ENCODE measurements around the gene JMJD6. TPM values are rescaled to one million over a fixed set of nuclear protein-coding genes. Genes with fewer than 3 reads are reported as not detected.
"Not testable (repeated sequence)": the region's sequence is repeated elsewhere in the genome, so short reads cannot be mapped to it uniquely, and the experiment has no call there.

Gene JMJD6
- total and polyA plus RNA-seq, 5 experiments from 2014 or later, result 10.2 to 37.8 (median 34.2) TPM

GRCh38 chr17:76702941-76703637 is 23.3 kb downstream of the JMJD6 start:
- DNase-seq (no peak), ATAC-seq (no peak)
- POLR2A ChIA-PET, result interaction anchor here (1.0 kb wide), 1 partner anchor 35 kb away, joined by 3 read pairs; the partner anchor contains the start of gene MFSD11
- Mint-ChIP-seq H3K4me1 (peaks cover 0 to 4% (median 0%) of the 10 kb centered on the region in 4 donors), H3K36me3 (no peaks in the 10 kb centered on the region), H3K27me3 (no peaks in the 10 kb centered on the region), H3K4me3 (no peak overlapping the region), H3K9me3 (no peaks in the 10 kb centered on the region), H3K27ac (peak overlapping the region in 2 of 10 donors; percentile 44 to 62)

- POLR2A ChIA-PET, result interaction anchor here (0.6 kb wide), 1 partner anchor 146 kb away, joined by 3 read pairs; no protein-coding TSS in a partner anchor
- Mint-ChIP-seq H3K4me3 (no peak overlapping the region), H3K27ac (peak overlapping the region in 2 of 10 donors; percentile 6 to 25), H3K27me3 (no peaks in the 10 kb centered on the region), H3K36me3 (no peaks in the 10 kb centered on the region), H3K9me3 (no peaks in the 10 kb centered on the region), H3K4me1 (peaks cover 0 to 4% (median 0%) of the 10 kb centered on the region in 4 donors)
- DNase-seq (peak in 1 of 10 donors; percentile 14), ATAC-seq (no peak)
Measured at GRCh38 chr17:76702076-76702475, 24.3 kb downstream of the JMJD6 start.

DNA sequence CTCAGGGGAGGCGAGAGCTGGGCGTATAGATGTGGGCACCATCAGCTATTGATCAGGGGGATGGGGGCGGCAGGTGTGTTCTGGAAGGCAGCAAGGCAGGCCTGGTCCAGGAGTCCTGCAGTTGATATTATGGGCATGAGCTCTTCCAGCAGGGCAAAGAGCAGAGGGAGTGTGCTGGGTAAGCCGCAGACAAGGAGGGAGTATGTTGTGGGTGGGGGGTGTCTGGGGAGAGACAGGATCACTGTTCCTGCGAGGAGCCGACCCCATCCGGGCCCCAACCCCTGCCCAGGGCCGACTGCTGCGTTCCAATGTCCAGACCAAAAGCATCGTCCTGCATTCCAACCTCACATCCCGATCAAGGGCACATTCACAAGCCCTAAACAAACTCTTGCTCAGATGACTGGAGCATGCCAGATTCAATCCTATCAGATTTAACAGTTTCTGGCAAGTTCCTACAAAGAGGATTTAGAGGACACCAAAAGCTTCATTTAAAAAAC is 24.9 kb downstream of the JMJD6 start:
- POLR2A ChIA-PET, result interaction anchor here (0.6 kb wide), 1 partner anchor 145 kb away, joined by 3 read pairs; no protein-coding TSS in a partner anchor
- ATAC-seq (no peak), DNase-seq (peak in 1 of 10 donors; percentile 16)
- H3K9me3 Mint-ChIP-seq, result no peaks in the 10 kb centered on the region
- peak overlapping the region in 3 of 10 donors; percentile 25 to 74 (median 71) for H3K27ac Mint-ChIP-seq
- no peak overlapping the region for H3K4me3 Mint-ChIP-seq
- no peaks in the 10 kb centered on the region for H3K36me3 Mint-ChIP-seq
- H3K27me3 Mint-ChIP-seq, result no peaks in the 10 kb centered on the region
- peaks cover 0 to 7% (median 1%) of the 10 kb centered on the region in 4 donors for H3K4me1 Mint-ChIP-seq

DNA sequence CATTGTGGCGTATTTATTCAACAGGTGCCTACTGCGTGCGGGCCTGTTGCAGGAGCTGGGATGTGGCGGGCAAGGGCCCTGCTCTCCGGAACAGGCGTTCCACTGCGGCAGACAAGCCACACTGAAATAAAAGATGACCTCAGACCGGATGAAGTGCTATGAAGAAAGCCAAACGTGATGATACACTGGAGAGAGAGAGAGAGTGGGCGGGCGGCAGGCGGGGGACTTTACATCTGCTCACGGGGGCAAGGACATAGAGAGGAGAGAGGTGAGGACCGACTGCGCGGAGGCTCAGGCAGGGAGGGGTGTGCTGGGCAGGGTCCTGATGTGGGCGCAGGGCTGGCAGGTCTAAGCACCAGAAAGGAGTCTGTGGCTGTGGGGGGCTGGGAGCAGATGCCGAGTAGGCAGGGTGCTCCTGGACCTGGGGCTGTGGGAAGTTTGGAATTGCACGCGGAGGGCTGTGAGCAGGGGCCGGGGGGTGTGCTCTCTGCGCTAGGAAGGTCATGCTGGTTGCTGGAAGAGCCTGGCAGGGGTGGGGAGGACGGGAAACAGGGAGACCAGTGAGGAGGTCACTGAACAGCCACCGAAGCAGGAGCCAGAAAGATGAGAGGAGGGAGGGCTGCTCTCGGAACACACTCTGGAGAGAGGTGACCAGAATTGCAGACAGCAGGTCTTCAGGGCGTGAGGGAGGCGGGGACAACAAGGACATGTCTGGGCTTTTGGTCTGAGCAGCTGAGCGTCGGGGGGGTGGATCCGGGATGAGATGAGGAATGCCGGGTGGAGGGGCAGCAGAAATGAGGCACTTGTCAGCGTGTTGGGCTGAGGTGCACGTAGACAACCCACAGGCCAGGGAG is 25.6 kb downstream of the JMJD6 start:
- ATAC-seq (peak; percentile 56 to 77), DNase-seq (peak in 1 of 10 donors; percentile 62)
- POLR2A ChIA-PET, result interaction anchor here (0.6 kb wide), 1 partner anchor 144 kb away, joined by 3 read pairs; no protein-coding TSS in a partner anchor
- Mint-ChIP-seq H3K36me3 (no peaks in the 10 kb centered on the region), H3K4me1 (peaks cover 0 to 8% (median 2%) of the 10 kb centered on the region in 4 donors), H3K4me3 (peak overlapping the region in 6 of 10 donors; percentile 1 to 52 (median 24)), H3K9me3 (no peaks in the 10 kb centered on the region), H3K27me3 (no peaks in the 10 kb centered on the region), H3K27ac (peak overlapping the region in 9 of 10 donors; percentile 4 to 86 (median 43))

DNA sequence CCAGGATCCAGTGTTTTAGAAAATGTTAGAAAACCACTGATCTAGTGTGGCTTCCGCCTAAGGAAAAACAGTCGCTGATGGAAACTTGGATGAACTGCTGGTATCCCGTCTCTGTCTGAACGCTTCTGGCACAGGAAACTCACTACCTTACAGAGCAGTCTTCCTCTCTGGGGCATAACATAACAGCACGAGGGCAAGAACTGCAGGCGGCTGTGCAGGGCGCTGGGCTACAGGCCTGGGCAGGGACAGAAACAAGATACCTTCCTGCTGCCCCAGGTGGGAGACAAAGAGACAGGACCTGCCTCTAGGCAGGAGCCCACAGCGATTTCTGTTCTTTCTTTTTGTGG is 26.2 kb downstream of the JMJD6 start:
- Mint-ChIP-seq H3K27ac (peak overlapping the region in 7 of 10 donors; percentile 11 to 86 (median 43)), H3K9me3 (no peaks in the 10 kb centered on the region), H3K4me3 (peak overlapping the region in 1 of 10 donors; percentile 1), H3K4me1 (peaks cover 2 to 14% (median 5%) of the 10 kb centered on the region in 4 donors), H3K36me3 (no peaks in the 10 kb centered on the region), H3K27me3 (no peaks in the 10 kb centered on the region)
- peak in 1 of 10 donors; percentile 4 for DNase-seq
- POLR2A ChIA-PET, result no interaction called here
- peak in 1 of 2 donors; percentile 39 for ATAC-seq

- H3K36me3 Mint-ChIP-seq, H3K9me3 Mint-ChIP-seq, H3K27ac Mint-ChIP-seq, H3K4me3 Mint-ChIP-seq, ATAC-seq, H3K27me3 Mint-ChIP-seq: not testable (repeated sequence)
- DNase-seq, result peak in 1 of 10 donors; percentile 42
- peaks cover 2 to 14% (median 5%) of the 10 kb centered on the region in 4 donors for H3K4me1 Mint-ChIP-seq
- POLR2A ChIA-PET, result interaction anchor here (0.6 kb wide), 1 partner anchor 211 kb away, joined by 4 read pairs; no protein-coding TSS in a partner anchor
Measured at GRCh38 chr17:76698466-76698977, 27.9 kb downstream of the JMJD6 start.

GRCh38 chr17:76697702-76698465 is 28.5 kb downstream of the JMJD6 start:
- Mint-ChIP-seq H3K27ac (peak overlapping the region in 1 of 10 donors; percentile 88), H3K4me1 (peaks cover 2 to 14% (median 5%) of the 10 kb centered on the region in 4 donors), H3K36me3 (no peaks in the 10 kb centered on the region), H3K9me3 (no peaks in the 10 kb centered on the region), H3K27me3 (no peaks in the 10 kb centered on the region), H3K4me3 (no peak overlapping the region)
- POLR2A ChIA-PET, result interaction anchor here (0.6 kb wide), 1 partner anchor 211 kb away, joined by 4 read pairs; no protein-coding TSS in a partner anchor
- ATAC-seq, result no peak
- DNase-seq, result no peak

GRCh38 chr17:76696763-76697701 is 29.4 kb downstream of the JMJD6 start:
- POLR2A ChIA-PET, result no interaction called here
- H3K27me3 Mint-ChIP-seq, result no peaks in the 10 kb centered on the region
- peak overlapping the region in 2 of 10 donors; percentile 72 to 83 for H3K27ac Mint-ChIP-seq
- ATAC-seq (no peak), DNase-seq (no peak)
- no peaks in the 10 kb centered on the region for H3K36me3 Mint-ChIP-seq
- no peaks in the 10 kb centered on the region for H3K9me3 Mint-ChIP-seq
- H3K4me1 Mint-ChIP-seq, result peaks cover 2 to 14% (median 5%) of the 10 kb centered on the region in 4 donors
- H3K4me3 Mint-ChIP-seq, result no peak overlapping the region

DNA sequence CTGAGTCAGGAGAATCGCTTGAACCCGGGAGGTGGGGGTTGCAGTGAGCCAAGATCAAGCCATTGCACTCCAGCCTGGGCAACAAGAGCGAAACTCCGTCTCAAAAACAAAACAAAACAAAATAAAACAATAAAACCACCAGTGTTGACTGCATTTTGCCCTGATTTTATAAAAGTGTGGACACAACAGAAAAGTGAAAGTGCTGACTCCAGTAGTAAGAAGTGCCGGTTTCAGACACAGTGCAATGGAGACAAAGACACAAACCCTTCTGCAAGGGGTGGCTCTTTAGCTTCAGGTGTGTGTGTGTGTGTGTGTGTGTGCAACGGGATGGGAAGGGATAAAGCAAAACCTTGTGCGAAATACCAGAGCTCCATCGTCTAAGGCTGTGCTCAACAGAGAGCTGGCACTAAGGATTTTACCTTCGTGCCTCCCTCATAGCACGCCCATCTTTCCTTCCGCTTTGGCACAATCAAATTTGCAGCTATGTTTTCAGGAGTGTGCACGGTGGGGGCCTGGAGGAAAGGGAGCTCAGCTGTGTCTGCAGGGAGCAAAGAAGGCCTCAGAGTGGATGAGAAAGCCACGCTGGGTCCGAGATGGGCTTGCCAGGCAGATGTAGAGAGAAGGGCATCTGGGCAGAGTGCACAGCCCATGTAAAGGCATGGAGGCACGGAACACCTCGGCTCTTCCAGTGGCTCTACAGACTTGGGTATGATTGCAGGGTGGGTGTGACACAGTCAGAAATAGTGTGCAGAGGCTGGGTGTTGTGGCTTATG is 31.2 kb downstream of the JMJD6 start:
- ATAC-seq, result no peak
- Mint-ChIP-seq H3K36me3 (no peaks in the 10 kb centered on the region), H3K27ac (peak overlapping the region in 2 of 10 donors; percentile 52 to 74), H3K4me1 (peaks cover 2 to 10% (median 5%) of the 10 kb centered on the region in 4 donors), H3K27me3 (no peaks in the 10 kb centered on the region), H3K9me3 (no peaks in the 10 kb centered on the region), H3K4me3 (no peak overlapping the region)
- POLR2A ChIA-PET, result interaction anchor here (0.6 kb wide), 1 partner anchor 64 kb away, joined by 4 read pairs; no protein-coding TSS in a partner anchor
- no peak for DNase-seq

DNA sequence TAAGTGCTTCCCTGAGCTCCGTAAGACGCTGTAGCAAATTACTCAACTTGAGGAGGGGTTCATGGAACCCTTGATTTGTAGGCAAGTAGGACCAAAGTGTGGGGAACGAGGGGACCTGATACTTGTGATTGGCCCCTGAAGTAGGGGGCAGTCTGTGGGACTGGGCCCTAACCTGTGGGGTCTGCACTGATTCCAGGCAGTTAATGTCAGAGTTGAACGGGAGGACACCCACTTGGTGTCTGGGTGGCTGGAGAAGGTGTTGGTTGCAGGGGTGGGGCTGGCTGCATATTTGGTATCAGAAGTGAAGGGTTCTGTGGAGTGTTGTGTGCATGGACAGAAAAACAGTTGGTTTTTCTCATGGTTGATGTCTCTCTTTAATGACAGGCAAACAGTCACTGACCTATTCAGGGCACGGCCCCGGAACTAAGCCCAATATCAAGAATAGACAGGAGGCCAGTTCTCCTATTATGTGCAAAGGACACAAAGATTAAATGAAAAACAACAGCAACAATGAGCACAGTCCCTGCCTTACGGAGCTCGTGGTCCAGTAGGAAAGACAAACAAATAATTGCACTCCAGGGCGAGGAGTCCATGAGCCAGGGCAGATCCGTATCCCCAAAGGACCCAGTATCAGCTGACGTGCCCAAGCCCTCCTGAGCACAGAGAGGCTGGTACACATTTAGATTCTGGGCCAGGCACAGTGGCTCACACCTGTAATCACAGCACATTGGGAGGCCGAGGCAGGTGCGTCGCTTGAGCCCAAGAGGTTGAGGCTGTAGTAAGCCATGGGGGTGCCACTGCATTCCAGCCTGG is 34.8 kb downstream of the JMJD6 start:
- DNase-seq, result no peak
- POLR2A ChIA-PET, result no interaction called here
- H3K4me1 Mint-ChIP-seq, result peaks cover under 1 to 8% (median 5%) of the 10 kb centered on the region in 4 donors
- H3K27ac Mint-ChIP-seq, result peak overlapping the region in 1 of 10 donors; percentile 67
- H3K4me3 Mint-ChIP-seq, result no peak overlapping the region
- no peaks in the 10 kb centered on the region for H3K36me3 Mint-ChIP-seq
- ATAC-seq, result no peak
- no peaks in the 10 kb centered on the region for H3K9me3 Mint-ChIP-seq
- H3K27me3 Mint-ChIP-seq, result no peaks in the 10 kb centered on the region

All from naive thymus-derived CD8-positive, alpha-beta T cell (primary cell).